Measurements from ENCODE around the gene ILF3.
A peak's percentile ranks its signal among the peaks of the same experiment; 100 is the strongest.

ILF3 gene

DNA sequence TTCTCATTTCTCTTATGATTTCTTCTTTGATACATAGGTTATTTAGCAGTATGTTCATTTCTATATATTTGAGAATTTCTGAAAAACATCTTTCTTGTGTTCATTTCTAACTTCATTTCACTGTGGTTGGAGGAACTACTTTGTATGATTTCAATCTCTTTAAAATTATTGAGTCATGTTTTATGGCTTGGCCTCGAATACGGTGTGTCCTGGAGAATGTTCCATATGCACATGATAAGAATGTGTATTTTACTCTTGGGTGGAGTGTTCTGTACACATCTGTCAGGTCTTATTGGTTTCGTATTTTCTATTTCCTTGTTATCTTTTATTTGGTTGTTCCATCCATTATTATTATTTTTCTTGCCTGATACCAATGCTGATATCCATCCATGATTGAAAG lies 86.7 kb downstream of the ILF3 start:
- DNase-seq = peak; percentile 68
